ENCODE results near the gene SULT2B1. TPM values are rescaled to one million over a fixed set of nuclear protein-coding genes. Genes with fewer than 3 reads are reported as not detected.

Gene SULT2B1
- polyA plus RNA-seq, 1 experiment, result 0.12 TPM

DNA sequence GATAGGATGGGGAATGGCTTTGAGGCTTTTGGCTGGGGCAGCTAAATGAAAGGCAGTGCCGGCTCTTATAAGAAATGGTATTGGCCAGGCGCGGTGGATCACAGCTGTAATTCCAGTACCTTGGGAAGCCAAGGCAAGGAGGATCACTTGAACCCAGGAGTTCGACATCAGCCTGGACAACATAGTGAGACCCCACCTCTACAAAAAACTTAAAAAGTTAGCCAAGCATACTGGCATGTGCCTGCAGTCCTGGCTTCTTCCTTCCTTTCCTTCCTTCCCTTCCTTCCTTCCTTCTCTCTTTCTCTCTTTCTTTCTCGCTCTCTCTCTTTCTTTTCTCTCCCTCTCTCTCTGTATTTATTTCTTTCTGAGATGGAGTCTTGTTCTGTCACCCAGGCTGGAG is 90.9 kb downstream of the SULT2B1 start:
- Histone ChIP-seq H3K27me3 (ENCODE audit: control insufficient read depth, insufficient read depth, low read length) (peaks cover 2% of the 10 kb centered on the region), H3K27ac (ENCODE audit: low read depth, low read length) (no peak overlapping the region), H3K4me3 (ENCODE audit: low read depth, low read length) (no peak overlapping the region), H3K9me3 (ENCODE audit: control insufficient read depth, insufficient read depth, low read length) (peaks cover 5% of the 10 kb centered on the region; the same call in 1 of the 2 replicates)
- ChIA-PET CTCF (no interaction called here), POLR2A (no interaction called here)
- DNase-seq (ENCODE audit: low read depth, low spot score), result no peak
- TF ChIP-seq, protein P1, sequence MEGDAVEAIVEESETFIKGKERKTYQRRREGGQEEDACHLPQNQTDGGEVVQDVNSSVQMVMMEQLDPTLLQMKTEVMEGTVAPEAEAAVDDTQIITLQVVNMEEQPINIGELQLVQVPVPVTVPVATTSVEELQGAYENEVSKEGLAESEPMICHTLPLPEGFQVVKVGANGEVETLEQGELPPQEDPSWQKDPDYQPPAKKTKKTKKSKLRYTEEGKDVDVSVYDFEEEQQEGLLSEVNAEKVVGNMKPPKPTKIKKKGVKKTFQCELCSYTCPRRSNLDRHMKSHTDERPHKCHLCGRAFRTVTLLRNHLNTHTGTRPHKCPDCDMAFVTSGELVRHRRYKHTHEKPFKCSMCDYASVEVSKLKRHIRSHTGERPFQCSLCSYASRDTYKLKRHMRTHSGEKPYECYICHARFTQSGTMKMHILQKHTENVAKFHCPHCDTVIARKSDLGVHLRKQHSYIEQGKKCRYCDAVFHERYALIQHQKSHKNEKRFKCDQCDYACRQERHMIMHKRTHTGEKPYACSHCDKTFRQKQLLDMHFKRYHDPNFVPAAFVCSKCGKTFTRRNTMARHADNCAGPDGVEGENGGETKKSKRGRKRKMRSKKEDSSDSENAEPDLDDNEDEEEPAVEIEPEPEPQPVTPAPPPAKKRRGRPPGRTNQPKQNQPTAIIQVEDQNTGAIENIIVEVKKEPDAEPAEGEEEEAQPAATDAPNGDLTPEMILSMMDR (IDR thresholded peaks at IDR 0.05; ENCODE audit: low read depth, low read length), result no peak

DNA sequence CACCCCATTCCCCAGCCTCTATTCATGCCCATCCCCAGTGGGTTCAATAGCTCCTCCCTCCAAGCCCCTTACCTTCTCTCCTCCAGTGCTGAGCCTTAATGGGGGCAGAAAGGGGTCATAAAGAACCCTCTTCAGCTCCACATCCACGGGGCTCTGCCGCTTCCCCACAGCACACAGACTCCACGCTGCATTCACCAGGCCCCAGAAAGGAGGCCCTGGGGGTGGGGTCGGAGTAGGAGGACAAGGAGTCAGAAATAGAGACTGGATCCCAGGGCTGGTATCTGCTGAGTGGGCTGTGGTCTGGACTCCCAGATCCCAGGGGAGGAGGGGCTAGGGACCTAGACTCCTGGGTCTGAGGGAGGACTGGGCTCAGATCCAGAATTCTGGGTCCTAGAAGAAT is 92.4 kb downstream of the SULT2B1 start:
- Histone ChIP-seq H3K27ac (ENCODE audit: low read depth, low read length) (no peak overlapping the region), H3K27me3 (ENCODE audit: control insufficient read depth, insufficient read depth, low read length) (peaks cover 2% of the 10 kb centered on the region), H3K9me3 (ENCODE audit: control insufficient read depth, insufficient read depth, low read length) (no peaks in the 10 kb centered on the region), H3K4me3 (ENCODE audit: low read depth, low read length) (no peak overlapping the region)
- CTCF ChIA-PET, result interaction anchor here (0.6 to 2.3 kb wide), 2 partner anchors 199 to 442 kb away, joined by 3 to 19 read pairs; no protein-coding TSS in a partner anchor
- POLR2A ChIA-PET, result interaction anchor here (0.6 to 2.4 kb wide), 2 partner anchors 25 to 194 kb away, joined by 3 to 11 read pairs; partner anchors contain the start of genes RPL18 and SPHK2
- DNase-seq (ENCODE audit: low read depth, low spot score), result no peak
- TF ChIP-seq, protein P1 (IDR thresholded peaks at IDR 0.05; ENCODE audit: low read depth, low read length), result no peak

DNA sequence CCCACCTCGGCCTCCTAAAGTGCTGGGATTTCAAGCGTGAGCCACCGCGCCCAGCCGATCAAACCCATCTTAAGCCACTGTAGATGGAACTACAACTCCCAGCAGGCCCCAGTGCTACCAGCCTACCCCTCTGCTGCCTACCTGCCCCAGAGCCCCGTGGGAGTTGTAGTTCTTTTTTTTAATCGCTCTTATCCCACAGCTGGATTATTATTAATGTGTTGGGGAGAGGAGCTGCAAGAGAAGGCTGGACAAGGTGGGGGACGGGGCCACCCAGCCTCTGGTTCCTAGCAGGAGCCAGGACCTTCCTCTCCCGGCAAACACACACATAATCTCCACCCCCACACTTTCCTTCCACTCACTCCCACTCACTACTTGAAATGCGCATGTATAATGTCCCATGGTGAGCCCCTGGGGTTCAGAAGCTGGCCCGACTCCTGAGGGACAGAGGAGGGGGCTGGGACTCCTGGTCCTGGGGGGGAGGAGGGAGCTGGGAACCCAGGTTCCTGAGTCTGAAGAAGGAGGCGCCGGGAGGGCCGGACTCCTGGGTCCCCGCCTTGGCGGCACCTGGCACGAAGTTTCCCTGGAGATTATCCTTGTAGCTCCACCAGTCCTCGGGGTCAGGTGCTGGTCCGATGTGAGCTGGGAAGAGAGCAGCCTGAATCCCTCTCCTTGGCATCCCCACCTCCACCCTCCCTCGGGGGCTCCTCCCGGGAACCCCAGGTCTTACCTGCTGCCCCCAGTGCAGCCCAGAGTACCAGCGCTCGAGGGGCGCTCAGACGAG is 93.1 kb downstream of the SULT2B1 start:
- ChIA-PET POLR2A (interaction anchor here (0.6 to 2.4 kb wide), 7 partner anchors 8 to 194 kb away, joined by 3 to 11 read pairs (median 3); partner anchors contain the start of genes DBP, RPL18 and SPHK2), CTCF (interaction anchor here (0.6 to 2.3 kb wide), 11 partner anchors 11 to 443 kb away, joined by 3 to 19 read pairs (median 6); partner anchors contain the start of gene HSD17B14)
- no peak for DNase-seq (ENCODE audit: low read depth, low spot score)
- Histone ChIP-seq H3K9me3 (ENCODE audit: control insufficient read depth, insufficient read depth, low read length) (no peaks in the 10 kb centered on the region), H3K4me3 (ENCODE audit: low read depth, low read length) (peak overlapping the region; percentile 60), H3K27me3 (ENCODE audit: control insufficient read depth, insufficient read depth, low read length) (peaks cover 2% of the 10 kb centered on the region), H3K27ac (ENCODE audit: low read depth, low read length) (peak overlapping the region; percentile 21)
- TF ChIP-seq, protein P1 (IDR thresholded peaks at IDR 0.05; ENCODE audit: low read depth, low read length), result no peak

DNA sequence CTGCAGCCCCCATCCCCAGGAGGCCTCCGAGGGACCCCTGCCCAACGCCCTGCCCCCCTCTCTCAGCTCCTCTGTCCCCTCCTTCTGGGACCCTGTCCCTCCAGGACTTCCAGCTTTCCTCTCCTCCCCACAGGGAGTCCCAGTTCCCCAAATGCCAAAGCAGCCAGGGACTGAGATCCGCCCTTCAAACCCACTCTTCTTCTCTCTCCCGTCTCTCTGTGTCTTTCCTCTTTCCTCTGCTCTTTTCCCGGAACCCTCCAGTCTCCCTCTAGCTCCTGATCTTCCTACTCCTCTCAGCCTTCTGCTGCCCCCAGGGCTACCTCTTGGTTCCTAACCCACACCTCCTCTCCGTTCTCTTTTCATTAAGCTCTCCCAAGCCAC is 93.6 kb downstream of the SULT2B1 start:
- Histone ChIP-seq H3K27me3 (ENCODE audit: control insufficient read depth, insufficient read depth, low read length) (peaks cover 2% of the 10 kb centered on the region), H3K27ac (ENCODE audit: low read depth, low read length) (no peak overlapping the region), H3K9me3 (ENCODE audit: control insufficient read depth, insufficient read depth, low read length) (no peaks in the 10 kb centered on the region), H3K4me3 (ENCODE audit: low read depth, low read length) (peak overlapping the region; percentile 60)
- POLR2A ChIA-PET, result interaction anchor here (0.6 to 2.4 kb wide), 7 partner anchors 9 to 192 kb away, joined by 3 to 11 read pairs (median 4); partner anchors contain the start of genes DBP, RPL18 and SPHK2
- no peak for DNase-seq (ENCODE audit: low read depth, low spot score)
- TF ChIP-seq, protein P1 (IDR thresholded peaks at IDR 0.05; ENCODE audit: low read depth, low read length), result no peak
- CTCF ChIA-PET, result interaction anchor here (0.8 to 2.3 kb wide), 10 partner anchors 11 to 325 kb away, joined by 3 to 19 read pairs (median 6); partner anchors contain the start of gene HSD17B14
